CD4-positive, alpha-beta T cell treated with Interferon alpha-2 for 1 hour (primary cell): Measurements from ENCODE around the gene CDH3.
"Not testable (repeated sequence)": the region's sequence is repeated elsewhere in the genome, so short reads cannot be mapped to it uniquely, and the experiment has no call there.

Source experiments
- DNase-seq, 2 donors: peaks; one replicate each; pipeline ENCODE4 v3.0.0-alpha.2; 2020 to 2022

Gene CDH3

GRCh38 chr16:68707340-68708152, 62.4 kb downstream of the CDH3 start:
- DNase-seq, result no peak

- DNase-seq, result no peak
Observed at GRCh38 chr16:68710211-68710610, 65.1 kb downstream of the CDH3 start.

- DNase-seq, result peak; percentile 14 to 55
Observed at GRCh38 chr16:68711421-68712139, 66.5 kb downstream of the CDH3 start.

GRCh38 chr16:68713361-68713760, 68.3 kb downstream of the CDH3 start:
- DNase-seq, result no peak

GRCh38 chr16:68715471-68715870, 70.4 kb downstream of the CDH3 start:
- DNase-seq, result no peak

- DNase-seq, result not testable (repeated sequence)
Observed at GRCh38 chr16:68716516-68716915, 71.4 kb downstream of the CDH3 start.

- no peak for DNase-seq
Observed at GRCh38 chr16:68717684-68718083, 72.6 kb downstream of the CDH3 start.

GRCh38 chr16:68718590-68718989, 73.5 kb downstream of the CDH3 start:
- no peak for DNase-seq

- no peak for DNase-seq
Observed at GRCh38 chr16:68719993-68720489, 74.9 kb downstream of the CDH3 start.

GRCh38 chr16:68722119-68723024, 77.3 kb downstream of the CDH3 start:
- no peak for DNase-seq

- DNase-seq, result no peak
Observed at GRCh38 chr16:68724797-68725196, 79.7 kb downstream of the CDH3 start.

- no peak for DNase-seq
Observed at GRCh38 chr16:68728523-68728922, 83.4 kb downstream of the CDH3 start.

GRCh38 chr16:68731637-68732036, 86.5 kb downstream of the CDH3 start:
- no peak for DNase-seq

GRCh38 chr16:68732042-68732680, 87.1 kb downstream of the CDH3 start:
- no peak for DNase-seq

GRCh38 chr16:68732741-68733399, 87.8 kb downstream of the CDH3 start:
- DNase-seq, result no peak

GRCh38 chr16:68733570-68733969, 88.5 kb downstream of the CDH3 start:
- no peak for DNase-seq

GRCh38 chr16:68734782-68735181, 89.7 kb downstream of the CDH3 start:
- DNase-seq, result no peak

- DNase-seq, result no peak
Observed at GRCh38 chr16:68736561-68736960, 91.5 kb downstream of the CDH3 start.

- peak; percentile 8 to 33 for DNase-seq
Observed at GRCh38 chr16:68737046-68737729, 92.1 kb downstream of the CDH3 start, which contains the start of gene CDH1. CDH1 (plus strand) TSS chr16:68737292; CDS start chr16:68737416, 124 bp downstream.

- no peak for DNase-seq
Observed at GRCh38 chr16:68737730-68738629, 92.9 kb downstream of the CDH3 start.
